H1 (cell line): Measurements from ENCODE around the gene DYNC1LI1. TPM values are rescaled to one million over a fixed set of nuclear protein-coding genes. Genes with fewer than 3 reads are reported as not detected.

ENCODE experiments used
- CTCF ChIA-PET: fragments of 300-600 bp; sonication (Branson Sonifier 250); formaldehyde crosslinking; loops from one replicate; lab custom pipeline; 2021; ENCODE audit not compliant: partially characterized antibody; lab: Charles Lee
- POLR2A ChIA-PET: fragments of 300-600 bp; sonication (Branson Sonifier 250); formaldehyde crosslinking; loops from one replicate; lab custom pipeline; 2021; ENCODE audit warnings: inconsistent platforms; ENCODE audit not compliant: partially characterized antibody; lab: Charles Lee
- DNase-seq, 2 experiments: peaks; one replicate each; pipeline versions ENCODE4 v3.0.0 to v3.0.0-alpha.2; 2010 to 2022; ENCODE audit warnings: low spot score in 2 of 2, low read depth in 1 of 2, mixed read lengths in 1 of 2
- FAIRE-seq: peaks from 2 replicates; lab custom pipeline; 2011; peaks lifted over from hg19 to GRCh38; lab: Jason Lieb, UNC
- H2AFZ ChIP-seq: 2 replicates; pipeline ENCODE4 v1.8.1; 2012; ENCODE audit warnings: low read length, inconsistent platforms
- H2AK5ac ChIP-seq: 2 replicates; pipeline ENCODE4 v1.6.1; 2013; ENCODE audit warnings: low read depth, low read length
- H2BK120ac ChIP-seq: replicated peaks from 2 replicates; pipeline ENCODE3; 2013; ENCODE audit warnings: low read depth, low read length, inconsistent platforms
- H2BK12ac ChIP-seq: 2 replicates; pipeline ENCODE4 v1.6.1; 2013; ENCODE audit warnings: low read depth, low read length
- H2BK15ac ChIP-seq: 2 replicates; pipeline ENCODE4 v1.6.1; 2013; ENCODE audit warnings: low read length
- H2BK20ac ChIP-seq: 2 replicates; pipeline ENCODE4 v1.6.1; 2013; ENCODE audit warnings: low read length
- H2BK5ac ChIP-seq: 2 replicates; pipeline ENCODE4 v1.6.1; 2013; ENCODE audit warnings: low read depth, low read length
- H3K14ac ChIP-seq: 2 replicates; pipeline ENCODE4 v1.6.1; 2013; ENCODE audit warnings: inconsistent platforms; ENCODE audit not compliant: insufficient read length
- H3K18ac ChIP-seq: 2 replicates; pipeline ENCODE4 v1.6.1; 2013; ENCODE audit warnings: low read length; ENCODE audit errors: extremely low read depth
- H3K23ac ChIP-seq: 2 replicates; pipeline ENCODE4 v1.6.1; 2013; ENCODE audit warnings: inconsistent platforms; ENCODE audit not compliant: insufficient read length
- H3K23me2 ChIP-seq: 2 replicates; pipeline ENCODE4 v1.6.1; 2013; ENCODE audit warnings: low read depth, low read length
- H3K27ac ChIP-seq: 2 replicates; pipeline ENCODE4 v1.6.1; 2011; ENCODE audit warnings: low read depth, low read length, inconsistent platforms
- H3K27me3 ChIP-seq, 4 experiments: replicated peaks in 1 of 4; 1 replicate in 1 of 4; 2 replicates in 3 of 4; pipeline versions ENCODE4 v1.6.1 to v1.8.1; 2011 to 2013; ENCODE audit warnings: low read length in 3 of 4, mild to moderate bottlenecking in 3 of 4, inconsistent platforms in 2 of 4, mixed read lengths in 2 of 4, moderate library complexity in 1 of 4; ENCODE audit not compliant: control insufficient read depth in 3 of 4, insufficient read depth in 3 of 4; ENCODE audit errors: extremely low read depth in 1 of 4
- H3K36me3 ChIP-seq, 4 experiments: 2 replicates each; pipeline versions ENCODE4 v1.6.1 to v1.8.1; 2011 to 2013; ENCODE audit warnings: mild to moderate bottlenecking in 4 of 4, low read length in 3 of 4, moderate library complexity in 2 of 4, control low read depth in 1 of 4, inconsistent platforms in 1 of 4; ENCODE audit not compliant: insufficient read depth in 4 of 4, control insufficient read depth in 2 of 4
- H3K4ac ChIP-seq: replicated peaks from 2 replicates; pipeline ENCODE3; 2013; ENCODE audit warnings: low read length, low read depth, mixed read lengths, inconsistent platforms; ENCODE audit not compliant: insufficient read length
- H3K4me1 ChIP-seq, 4 experiments: replicated peaks in 1 of 4; 1 replicate in 1 of 4; 2 replicates in 3 of 4; pipeline versions ENCODE4 v1.6.1 to v1.8.1; 2011 to 2013; ENCODE audit warnings: low read length in 3 of 4, inconsistent platforms in 2 of 4, mixed read lengths in 1 of 4; ENCODE audit not compliant: insufficient read depth in 4 of 4, control insufficient read depth in 3 of 4
- H3K4me2 ChIP-seq, 2 experiments: 2 replicates each; pipeline versions ENCODE4 v1.6.1 to v1.8.1; 2011 to 2013; ENCODE audit warnings: low read depth in 2 of 2, low read length in 2 of 2, control low read depth in 1 of 2, inconsistent platforms in 1 of 2, mild to moderate bottlenecking in 1 of 2; ENCODE audit not compliant: insufficient read depth in 1 of 2
- H3K4me3 ChIP-seq, 4 experiments: fragments of 200-600, 300-600 bp in 1 of 4; sonication (generic), shearing (Covaris generic), sonication (Bioruptor Twin) in 1 of 4; 2 replicates each; pipeline versions ENCODE4 v1.5.1 to v1.8.1; 2011 to 2016; ENCODE audit warnings: low read length in 4 of 4, low read depth in 3 of 4, control low read depth in 2 of 4, inconsistent platforms in 2 of 4, mild to moderate bottlenecking in 2 of 4, mixed read lengths in 1 of 4, moderate library complexity in 1 of 4; ENCODE audit not compliant: insufficient read depth in 2 of 4; ENCODE audit errors: extremely low read depth in 1 of 4
- H3K56ac ChIP-seq: replicated peaks from 2 replicates; pipeline ENCODE3; 2013; ENCODE audit warnings: low read depth, mild to moderate bottlenecking, mixed read lengths, low read length, inconsistent platforms; ENCODE audit not compliant: insufficient read length
- H3K79me1 ChIP-seq: 2 replicates; pipeline ENCODE4 v1.6.1; 2013; ENCODE audit warnings: low read depth, low read length, control low read depth
- H3K79me2 ChIP-seq, 2 experiments: 2 replicates each; pipeline versions ENCODE4 v1.6.1 to v1.8.1; 2012 to 2013; ENCODE audit warnings: low read length in 2 of 2, mild to moderate bottlenecking in 2 of 2, inconsistent platforms in 1 of 2; ENCODE audit not compliant: insufficient read depth in 2 of 2, control insufficient read depth in 1 of 2
- H3K9ac ChIP-seq, 4 experiments: replicated peaks in 1 of 4; 1 replicate in 1 of 4; 2 replicates in 3 of 4; pipeline versions ENCODE4 v1.6.1 to v1.8.1; 2011 to 2013; ENCODE audit warnings: low read depth in 3 of 4, low read length in 3 of 4, control low read depth in 2 of 4, mild to moderate bottlenecking in 2 of 4, moderate library complexity in 2 of 4, inconsistent platforms in 1 of 4; ENCODE audit errors: extremely low read depth in 1 of 4
- H3K9me3 ChIP-seq, 2 experiments: 2 replicates each; pipeline versions ENCODE4 v1.6.1 to v1.8.1; 2012 to 2013; ENCODE audit warnings: mild to moderate bottlenecking in 2 of 2, moderate library complexity in 2 of 2, control low read depth in 1 of 2, inconsistent platforms in 1 of 2, low read depth in 1 of 2, low read length in 1 of 2, mixed read lengths in 1 of 2; ENCODE audit not compliant: insufficient read depth in 2 of 2
- H4K20me1 ChIP-seq, 2 experiments: replicated peaks in 1 of 2; 2 replicates each; pipeline versions ENCODE3 to v1.8.1; 2011 to 2013; ENCODE audit warnings: inconsistent platforms in 2 of 2, low read length in 2 of 2, mild to moderate bottlenecking in 1 of 2; ENCODE audit not compliant: insufficient read depth in 2 of 2, control insufficient read depth in 1 of 2
- H4K5ac ChIP-seq: 2 replicates; pipeline ENCODE4 v1.6.1; 2013; ENCODE audit warnings: low read length, low read depth, mixed read lengths, inconsistent platforms; ENCODE audit not compliant: insufficient read length
- H4K8ac ChIP-seq: 2 replicates; pipeline ENCODE4 v1.8.0; 2013; ENCODE audit warnings: mild to moderate bottlenecking, moderate library complexity, low read length, inconsistent platforms; ENCODE audit not compliant: insufficient read depth; ENCODE audit errors: extremely low read depth
- H4K91ac ChIP-seq: replicated peaks from 2 replicates; pipeline ENCODE3; 2013; ENCODE audit warnings: low read length, mixed read lengths, inconsistent platforms; ENCODE audit not compliant: insufficient read length
- CHD1 ChIP-seq: IDR thresholded peaks from 2 replicates; pipeline ENCODE4 v1.6.1; 2012; ENCODE audit warnings: low read depth, low read length, improper control_type of control experiment
- JUND ChIP-seq: IDR thresholded peaks from 2 replicates; pipeline ENCODE4 v1.6.1; 2011; ENCODE audit warnings: mild to moderate bottlenecking, improper control_type of control experiment, low read length
- WGBS, 2 experiments: shearing (Covaris generic) in 1 of 2; methylation state at CpG; one replicate each; pipeline versions ENCODE4 v1.1.6 to v1.1.7; 2013 to 2015; ENCODE audit warnings: low lambda C conversion rate in 2 of 2, mixed read lengths in 2 of 2, inconsistent platforms in 1 of 2, low coverage in 1 of 2, missing lambda C conversion rate in 1 of 2; ENCODE audit not compliant: insufficient replicate concordance in 2 of 2, insufficient coverage in 1 of 2, insufficient read length in 1 of 2; ENCODE audit errors: extremely low coverage in 1 of 2, missing lambda C conversion rate in 1 of 2; 5-methylcytosine and 5-hydroxymethylcytosine counted together
- polyA plus RNA-seq, 7 experiments: library from polyadenylated mRNA; depleted of rRNA in 3 of 7; stranded (reverse) in 5 of 7; unstranded in 2 of 7; fragments of >200 nt in 5 of 7; fragments of 200-250 nt in 2 of 7; gene quantifications; 1 replicate in 5 of 7; 2 replicates in 1 of 7; 4 replicates in 1 of 7; pipeline versions ENCODE4 v1.2.1 to v1.2.3, GENCODE V29; 2011 to 2013; ENCODE audit warnings: missing spikeins in 2 of 7, mixed read lengths in 2 of 7
- total RNA-seq: library from RNA; stranded (reverse); fragmentation: NEBNext Ultra II Directional; extraction: Animal tissue kit (Norgen Biotek cat#: 25700); gene quantifications from 2 replicates; pipeline ENCODE4 v1.2.1, GENCODE V29; 2021

DYNC1LI1 gene
- total and polyA plus RNA-seq, 2 of the 8 experiments (the other 6 are each of a cell fraction or from before 2014, with no cell fraction given) = 13.6 to 45.1 TPM

- Histone ChIP-seq H2AK5ac (no peak overlapping the region), H2AFZ (no peak overlapping the region), H3K4me2 (no peak overlapping the region), H2BK15ac (no peak overlapping the region), H3K79me1 (no peaks in the 10 kb centered on the region; the same call in 1 of the 2 replicates), H4K91ac (no peak overlapping the region), H2BK20ac (no peak overlapping the region), H4K8ac (no peak overlapping the region), H3K9ac (no peak overlapping the region), H3K4ac (no peak overlapping the region), H3K4me1 (no peaks in the 10 kb centered on the region), H2BK12ac (no peak overlapping the region), H4K20me1 (peaks cover 0 to 3% of the 10 kb centered on the region in 2 experiments), H3K27ac (no peak overlapping the region), H3K23me2 (no peaks in the 10 kb centered on the region), H4K5ac (no peak overlapping the region), H3K18ac (no peak overlapping the region), H3K9me3 (no peaks in the 10 kb centered on the region), H3K79me2 (peaks cover 0 to 33% of the 10 kb centered on the region in 2 experiments; a peak in 2 of 4 replicates), H3K36me3 (peaks cover 0 to 4% (median 0%) of the 10 kb centered on the region in 4 experiments; a peak in 1 of 8 replicates)
- CTCF ChIA-PET = interaction anchor here (1.1 to 2.1 kb wide), 4 partner anchors 9 to 118 kb away, joined by 3 to 6 read pairs (median 4); no protein-coding TSS in a partner anchor
- TF ChIP-seq JUND (no peak), CHD1 (no peak)
- TF ChIP-seq, all 59 proteins: peak for 0
- H2BK120ac ChIP-seq = no peak overlapping the region
- H3K4me3 ChIP-seq = no peak overlapping the region
- no peak for DNase-seq
- POLR2A ChIA-PET = interaction anchor here (2.0 kb wide), 1 partner anchor 9 kb away, joined by 10 read pairs; the partner anchor contains the start of gene CMTM6
- H3K23ac ChIP-seq = no peak overlapping the region
- H3K56ac ChIP-seq = no peak overlapping the region
- H2BK5ac ChIP-seq = no peak overlapping the region
- H3K27me3 ChIP-seq = no peaks in the 10 kb centered on the region
- no peak overlapping the region for H3K14ac ChIP-seq
- FAIRE-seq = no peak
- WGBS, 2 experiments = 83% methylated on average over 3 of the region's 3 CpGs; no CpG with 5 or more reads in 1 of the 2 experiments
These were observed 77.8 kb downstream of the DYNC1LI1 start for GRCh38 chr3:32492684-32493436.
